Parathyroid adenoma (tissue), 2 donors: Measurements from ENCODE around the gene ACOT8.
"Not testable (repeated sequence)": the region's sequence is repeated elsewhere in the genome, so short reads cannot be mapped to it uniquely, and the experiment has no call there.

Source experiments
- H2AFZ ChIP-seq: fragments of 300-600 bp; sonication (generic); one replicate; pipeline ENCODE4 v1.7.0; 2017; ENCODE audit warnings: antibody characterized with exemption, mild to moderate bottlenecking
- H3K27ac ChIP-seq: fragments of 300-600 bp; sonication (generic); one replicate; pipeline ENCODE4 v1.7.0; 2017
- H3K27me3 ChIP-seq: fragments of 300-600 bp; sonication (generic); one replicate; pipeline ENCODE4 v1.7.0; 2017; ENCODE audit warnings: low read length; ENCODE audit not compliant: control insufficient read depth, insufficient read depth
- H3K36me3 ChIP-seq: fragments of 300-600 bp; sonication (generic); one replicate; pipeline ENCODE4 v1.7.0; 2017; ENCODE audit warnings: low read length; ENCODE audit not compliant: control insufficient read depth, insufficient read depth
- H3K4me1 ChIP-seq: fragments of 300-600 bp; sonication (generic); one replicate; pipeline ENCODE4 v1.7.0; 2017; ENCODE audit warnings: control low read depth
- H3K4me2 ChIP-seq: fragments of 300-600 bp; sonication (generic); one replicate; pipeline ENCODE4 v1.7.0; 2017; ENCODE audit warnings: low read length
- H3K4me3 ChIP-seq: fragments of 300-600 bp; sonication (generic); one replicate; pipeline ENCODE4 v1.7.0; 2017; ENCODE audit warnings: low read depth, low read length
- H3K79me2 ChIP-seq: fragments of 300-600 bp; sonication (generic); one replicate; pipeline ENCODE4 v1.7.0; 2017; ENCODE audit warnings: control low read depth
- H3K9ac ChIP-seq: fragments of 300-600 bp; sonication (generic); one replicate; pipeline ENCODE4 v1.7.0; 2017; ENCODE audit warnings: mild to moderate bottlenecking
- H3K9me3 ChIP-seq: fragments of 300-600 bp; sonication (generic); one replicate; pipeline ENCODE4 v1.7.0; 2017; ENCODE audit warnings: low read length; ENCODE audit not compliant: control insufficient read depth
- TF ChIP-seq, protein P1 (sequence below): fragments of 300-600 bp; sonication (generic); IDR thresholded peaks from one replicate; pipeline ENCODE4 v1.7.0; 2017; ENCODE audit warnings: antibody characterized with exemption, mild to moderate bottlenecking
- donor health status: primary hyperparathyroidism.

Gene ACOT8

DNA sequence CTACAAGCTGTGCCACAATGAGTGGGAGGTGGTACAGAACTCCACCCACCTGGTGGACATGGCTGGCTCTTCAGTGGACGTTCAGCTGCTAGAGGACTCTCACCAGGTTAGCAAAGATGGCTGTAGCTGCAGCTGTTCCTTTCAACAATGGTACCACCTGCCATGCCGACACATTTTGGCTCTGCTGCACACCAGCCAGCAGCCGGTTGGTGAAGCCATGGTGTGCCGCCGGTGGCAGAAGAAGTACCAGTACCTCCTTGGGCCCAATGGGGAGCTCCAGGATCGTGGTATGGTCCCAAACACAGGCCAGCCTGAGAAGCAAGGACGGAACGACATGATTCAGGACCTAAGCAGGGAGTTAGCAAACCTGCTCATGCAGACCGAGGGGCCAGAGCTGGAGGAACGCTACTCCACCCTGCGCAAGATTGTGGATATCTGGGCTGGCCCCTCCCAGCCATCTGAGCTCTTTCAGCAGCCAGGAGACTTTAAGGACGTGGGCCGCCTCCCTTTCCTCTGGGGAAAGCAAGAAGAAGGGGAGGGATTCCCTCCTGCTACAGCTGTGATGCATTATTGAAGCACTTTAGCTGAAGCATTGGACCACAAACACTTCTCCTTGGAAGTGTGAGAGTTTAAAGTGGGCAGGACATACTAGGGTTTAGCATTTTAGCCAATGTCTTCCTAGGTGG lies 21.0 kb upstream of the ACOT8 start:
- Histone ChIP-seq H3K4me1 (no peaks in the 10 kb centered on the region), H3K4me2 (no peak overlapping the region), H3K36me3 (no peaks in the 10 kb centered on the region), H3K4me3 (no peak overlapping the region), H2AFZ (no peak overlapping the region), H3K79me2 (peaks cover 4% of the 10 kb centered on the region), H3K9ac (no peak overlapping the region), H3K27ac (no peak overlapping the region), H3K9me3 (no peaks in the 10 kb centered on the region), H3K27me3 (no peaks in the 10 kb centered on the region)
- TF ChIP-seq, protein P1, sequence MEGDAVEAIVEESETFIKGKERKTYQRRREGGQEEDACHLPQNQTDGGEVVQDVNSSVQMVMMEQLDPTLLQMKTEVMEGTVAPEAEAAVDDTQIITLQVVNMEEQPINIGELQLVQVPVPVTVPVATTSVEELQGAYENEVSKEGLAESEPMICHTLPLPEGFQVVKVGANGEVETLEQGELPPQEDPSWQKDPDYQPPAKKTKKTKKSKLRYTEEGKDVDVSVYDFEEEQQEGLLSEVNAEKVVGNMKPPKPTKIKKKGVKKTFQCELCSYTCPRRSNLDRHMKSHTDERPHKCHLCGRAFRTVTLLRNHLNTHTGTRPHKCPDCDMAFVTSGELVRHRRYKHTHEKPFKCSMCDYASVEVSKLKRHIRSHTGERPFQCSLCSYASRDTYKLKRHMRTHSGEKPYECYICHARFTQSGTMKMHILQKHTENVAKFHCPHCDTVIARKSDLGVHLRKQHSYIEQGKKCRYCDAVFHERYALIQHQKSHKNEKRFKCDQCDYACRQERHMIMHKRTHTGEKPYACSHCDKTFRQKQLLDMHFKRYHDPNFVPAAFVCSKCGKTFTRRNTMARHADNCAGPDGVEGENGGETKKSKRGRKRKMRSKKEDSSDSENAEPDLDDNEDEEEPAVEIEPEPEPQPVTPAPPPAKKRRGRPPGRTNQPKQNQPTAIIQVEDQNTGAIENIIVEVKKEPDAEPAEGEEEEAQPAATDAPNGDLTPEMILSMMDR = no peak

DNA sequence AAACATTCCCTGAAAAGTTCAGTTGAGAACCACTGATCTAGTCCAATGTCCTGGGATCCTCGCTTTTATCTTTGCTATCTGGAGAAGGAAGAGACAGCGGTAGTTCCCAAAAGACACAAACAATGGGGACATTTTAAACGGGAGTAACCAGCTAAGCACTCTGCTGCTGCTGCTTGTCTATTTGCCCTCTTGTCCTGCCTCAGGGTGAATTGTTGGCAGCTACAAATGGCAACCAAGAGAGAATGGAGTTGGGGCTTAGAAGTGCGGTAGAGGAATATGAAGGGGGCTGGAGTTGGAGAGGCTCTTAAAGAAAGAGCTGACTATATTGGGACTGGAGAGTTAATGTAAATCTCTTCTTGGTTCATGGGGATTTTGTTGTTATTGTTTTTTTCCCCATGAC lies 17.4 kb upstream of the ACOT8 start:
- Histone ChIP-seq H3K4me1 (no peaks in the 10 kb centered on the region), H3K27ac (no peak overlapping the region), H2AFZ (no peak overlapping the region), H3K36me3 (no peaks in the 10 kb centered on the region), H3K79me2 (no peaks in the 10 kb centered on the region), H3K9me3 (no peaks in the 10 kb centered on the region), H3K27me3 (no peaks in the 10 kb centered on the region), H3K4me3 (no peak overlapping the region), H3K9ac (no peak overlapping the region), H3K4me2 (no peak overlapping the region)
- TF ChIP-seq, protein P1 = no peak

DNA sequence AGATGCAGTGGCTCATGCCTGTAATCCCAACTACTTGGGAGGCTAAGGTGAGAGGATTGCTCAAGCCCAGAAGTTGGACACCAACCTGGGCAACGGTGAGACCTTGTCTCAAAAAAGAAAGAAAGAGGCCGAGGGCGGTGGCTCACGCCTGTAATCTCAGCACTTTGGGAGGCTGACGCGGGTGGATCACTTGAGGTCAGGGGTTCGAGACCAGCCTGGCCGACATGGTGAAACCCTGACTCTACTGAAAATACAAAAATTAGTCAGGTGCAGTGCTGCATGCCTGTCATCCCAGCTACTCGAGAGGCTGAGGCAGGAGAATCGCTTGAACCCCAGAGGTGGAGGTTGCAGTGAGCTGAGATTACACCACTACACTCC lies 16.9 kb upstream of the ACOT8 start:
- not testable (repeated sequence) for H3K27ac ChIP-seq, H3K4me1 ChIP-seq, H3K4me3 ChIP-seq, H3K9ac ChIP-seq, H3K9me3 ChIP-seq, H3K4me2 ChIP-seq, H3K79me2 ChIP-seq, H3K27me3 ChIP-seq, H3K36me3 ChIP-seq, H2AFZ ChIP-seq

DNA sequence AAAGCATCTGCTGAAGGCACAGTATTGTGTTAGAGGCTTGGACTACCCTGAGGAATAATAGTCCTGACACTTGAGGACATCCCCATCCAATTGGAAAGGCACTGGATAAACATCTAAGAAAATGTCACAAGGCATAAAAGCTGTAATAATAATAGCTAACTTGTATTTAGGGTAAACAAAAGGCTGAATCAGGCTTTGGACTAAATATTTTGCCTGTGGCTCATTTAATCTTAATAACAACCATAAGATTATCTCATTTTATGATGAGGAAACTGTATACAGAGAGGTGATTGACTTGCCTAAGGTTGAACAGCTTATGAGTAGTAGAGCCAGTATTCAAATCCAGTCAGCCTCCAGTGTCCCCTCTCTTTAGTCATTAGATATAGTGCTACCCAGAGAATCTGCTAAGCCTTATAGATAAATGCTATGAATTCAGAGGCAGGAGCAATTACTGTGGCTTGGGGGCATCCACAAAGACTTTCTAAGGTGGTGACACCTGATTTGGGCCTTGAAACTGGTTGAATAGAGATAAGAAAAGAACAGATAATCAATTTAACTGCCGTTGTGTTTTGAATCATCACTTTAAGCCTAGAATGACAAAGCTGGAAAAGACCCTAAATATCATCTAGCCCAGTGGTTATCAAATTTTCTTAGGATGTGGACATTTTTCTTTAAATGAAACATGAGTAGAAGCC lies 16.4 kb upstream of the ACOT8 start:
- H3K4me3 ChIP-seq = no peak overlapping the region
- no peak overlapping the region for H3K9ac ChIP-seq
- no peak overlapping the region for H3K27ac ChIP-seq
- H3K4me2 ChIP-seq = no peak overlapping the region
- H3K79me2 ChIP-seq = no peaks in the 10 kb centered on the region
- TF ChIP-seq, protein P1 = no peak
- no peaks in the 10 kb centered on the region for H3K9me3 ChIP-seq
- no peak overlapping the region for H2AFZ ChIP-seq
- no peaks in the 10 kb centered on the region for H3K4me1 ChIP-seq
- H3K36me3 ChIP-seq = no peaks in the 10 kb centered on the region
- H3K27me3 ChIP-seq = no peaks in the 10 kb centered on the region

DNA sequence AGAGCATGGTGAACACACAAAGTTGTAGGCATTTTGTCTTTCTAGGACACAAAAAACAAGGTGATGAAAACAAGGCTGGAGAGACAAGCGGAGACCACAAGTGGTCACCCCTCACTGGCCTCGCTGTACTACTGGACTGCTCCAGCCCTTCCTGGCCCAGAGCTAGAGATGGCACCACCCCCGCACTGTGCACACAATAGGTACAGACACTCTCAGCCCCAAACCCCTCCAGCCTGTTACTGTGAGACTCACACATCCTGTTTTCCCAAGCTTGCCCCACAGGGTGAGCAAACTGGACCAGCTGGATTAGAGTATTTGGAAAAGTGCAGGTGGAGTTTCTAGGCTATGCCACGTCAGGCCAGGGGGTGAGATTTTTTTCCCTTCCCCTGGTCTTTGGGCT lies 15.4 kb upstream of the ACOT8 start:
- TF ChIP-seq, protein P1 = no peak
- no peak overlapping the region for H3K27ac ChIP-seq
- H3K4me2 ChIP-seq = no peak overlapping the region
- H3K4me1 ChIP-seq = no peaks in the 10 kb centered on the region
- no peak overlapping the region for H3K4me3 ChIP-seq
- no peaks in the 10 kb centered on the region for H3K79me2 ChIP-seq
- H3K9ac ChIP-seq = no peak overlapping the region
- H2AFZ ChIP-seq = no peak overlapping the region
- H3K36me3 ChIP-seq = no peaks in the 10 kb centered on the region
- no peaks in the 10 kb centered on the region for H3K27me3 ChIP-seq
- no peaks in the 10 kb centered on the region for H3K9me3 ChIP-seq
